ENCODE results near the gene GRIK4. TPM values are rescaled to one million over a fixed set of nuclear protein-coding genes. Genes with fewer than 3 reads are reported as not detected.

The GRIK4 gene
- polyA plus RNA-seq, 1 donor, result 0.94 TPM

- Histone ChIP-seq H3K36me3 (ENCODE audit: control insufficient read depth, insufficient read depth, low read length) (no peaks in the 10 kb centered on the region), H3K27me3 (ENCODE audit: control insufficient read depth, insufficient read depth, low read length) (peaks cover 2% of the 10 kb centered on the region), H3K4me3 (ENCODE audit: low read length) (no peak overlapping the region), H3K9me3 (ENCODE audit: control insufficient read depth, low read depth, low read length) (no peaks in the 10 kb centered on the region), H3K27ac (ENCODE audit: low read length) (no peak overlapping the region), H3K4me1 (ENCODE audit: control insufficient read depth, insufficient read depth, low read length) (peaks cover 27% of the 10 kb centered on the region)
- no peak for DNase-seq
- 100% methylated on average over 1 of the region's 10 CpGs for WGBS (ENCODE audit: insufficient coverage, low lambda C conversion rate)
These were observed 395.2 kb downstream of the GRIK4 start for GRCh38 chr11:120906766-120907165.

- H3K9me3 ChIP-seq (ENCODE audit: control insufficient read depth, low read depth, low read length), result no peaks in the 10 kb centered on the region
- no peak for DNase-seq
- peaks cover 27% of the 10 kb centered on the region for H3K4me1 ChIP-seq (ENCODE audit: control insufficient read depth, insufficient read depth, low read length)
- H3K27me3 ChIP-seq (ENCODE audit: control insufficient read depth, insufficient read depth, low read length), result peaks cover 2% of the 10 kb centered on the region
- no peaks in the 10 kb centered on the region for H3K36me3 ChIP-seq (ENCODE audit: control insufficient read depth, insufficient read depth, low read length)
- WGBS (ENCODE audit: insufficient coverage, low lambda C conversion rate), result no CpG with 5 or more reads among the region's 1 CpG
- peak overlapping the region; percentile 80 for H3K27ac ChIP-seq (ENCODE audit: low read length)
- H3K4me3 ChIP-seq (ENCODE audit: low read length), result no peak overlapping the region
These were observed 396.4 kb downstream of the GRIK4 start for GRCh38 chr11:120907971-120908370.

- Histone ChIP-seq H3K27ac (ENCODE audit: low read length) (peak overlapping the region; percentile 80), H3K36me3 (ENCODE audit: control insufficient read depth, insufficient read depth, low read length) (no peaks in the 10 kb centered on the region), H3K4me3 (ENCODE audit: low read length) (no peak overlapping the region), H3K27me3 (ENCODE audit: control insufficient read depth, insufficient read depth, low read length) (peaks cover under 1% of the 10 kb centered on the region), H3K4me1 (ENCODE audit: control insufficient read depth, insufficient read depth, low read length) (peaks cover 27% of the 10 kb centered on the region), H3K9me3 (ENCODE audit: control insufficient read depth, low read depth, low read length) (no peaks in the 10 kb centered on the region)
- no CpG with 5 or more reads among the region's 9 CpGs for WGBS (ENCODE audit: insufficient coverage, low lambda C conversion rate)
- peak; percentile 72 to 80 for DNase-seq
These were observed 397.1 kb downstream of the GRIK4 start for GRCh38 chr11:120908461-120909181.

GRCh38 chr11:120909676-120910416 is 398.3 kb downstream of the GRIK4 start:
- Histone ChIP-seq H3K4me3 (ENCODE audit: low read length) (no peak overlapping the region), H3K36me3 (ENCODE audit: control insufficient read depth, insufficient read depth, low read length) (no peaks in the 10 kb centered on the region), H3K27me3 (ENCODE audit: control insufficient read depth, insufficient read depth, low read length) (no peaks in the 10 kb centered on the region), H3K9me3 (ENCODE audit: control insufficient read depth, low read depth, low read length) (no peaks in the 10 kb centered on the region), H3K27ac (ENCODE audit: low read length) (peak overlapping the region; percentile 80), H3K4me1 (ENCODE audit: control insufficient read depth, insufficient read depth, low read length) (peaks cover 27% of the 10 kb centered on the region)
- no CpG with 5 or more reads among the region's 5 CpGs for WGBS (ENCODE audit: insufficient coverage, low lambda C conversion rate)
- DNase-seq, result peak; percentile 59 to 75

GRCh38 chr11:120911943-120912342 is 400.4 kb downstream of the GRIK4 start:
- Histone ChIP-seq H3K4me3 (ENCODE audit: low read length) (no peak overlapping the region), H3K27ac (ENCODE audit: low read length) (no peak overlapping the region), H3K27me3 (ENCODE audit: control insufficient read depth, insufficient read depth, low read length) (no peaks in the 10 kb centered on the region), H3K36me3 (ENCODE audit: control insufficient read depth, insufficient read depth, low read length) (no peaks in the 10 kb centered on the region), H3K4me1 (ENCODE audit: control insufficient read depth, insufficient read depth, low read length) (peaks cover 27% of the 10 kb centered on the region), H3K9me3 (ENCODE audit: control insufficient read depth, low read depth, low read length) (no peaks in the 10 kb centered on the region)
- WGBS (ENCODE audit: insufficient coverage, low lambda C conversion rate), result no CpG with 5 or more reads among the region's 3 CpGs
- DNase-seq, result no peak

GRCh38 chr11:120912504-120912903 is 401.0 kb downstream of the GRIK4 start:
- H3K4me1 ChIP-seq (ENCODE audit: control insufficient read depth, insufficient read depth, low read length), result peaks cover 27% of the 10 kb centered on the region
- no peak overlapping the region for H3K27ac ChIP-seq (ENCODE audit: low read length)
- H3K36me3 ChIP-seq (ENCODE audit: control insufficient read depth, insufficient read depth, low read length), result no peaks in the 10 kb centered on the region
- no peaks in the 10 kb centered on the region for H3K27me3 ChIP-seq (ENCODE audit: control insufficient read depth, insufficient read depth, low read length)
- no peak overlapping the region for H3K4me3 ChIP-seq (ENCODE audit: low read length)
- no CpG with 5 or more reads among the region's 5 CpGs for WGBS (ENCODE audit: insufficient coverage, low lambda C conversion rate)
- H3K9me3 ChIP-seq (ENCODE audit: control insufficient read depth, low read depth, low read length), result no peaks in the 10 kb centered on the region
- peak; percentile 43 to 45 for DNase-seq

- Histone ChIP-seq H3K4me3 (ENCODE audit: low read length) (no peak overlapping the region), H3K27me3 (ENCODE audit: control insufficient read depth, insufficient read depth, low read length) (no peaks in the 10 kb centered on the region), H3K36me3 (ENCODE audit: control insufficient read depth, insufficient read depth, low read length) (no peaks in the 10 kb centered on the region), H3K4me1 (ENCODE audit: control insufficient read depth, insufficient read depth, low read length) (peaks cover 22% of the 10 kb centered on the region), H3K9me3 (ENCODE audit: control insufficient read depth, low read depth, low read length) (no peaks in the 10 kb centered on the region), H3K27ac (ENCODE audit: low read length) (no peak overlapping the region)
- WGBS (ENCODE audit: insufficient coverage, low lambda C conversion rate), result no CpG with 5 or more reads among the region's 2 CpGs
- no peak for DNase-seq
These were observed 401.4 kb downstream of the GRIK4 start for GRCh38 chr11:120912915-120913314.

GRCh38 chr11:120914021-120914420 is 402.5 kb downstream of the GRIK4 start:
- Histone ChIP-seq H3K27ac (ENCODE audit: low read length) (no peak overlapping the region), H3K36me3 (ENCODE audit: control insufficient read depth, insufficient read depth, low read length) (no peaks in the 10 kb centered on the region), H3K27me3 (ENCODE audit: control insufficient read depth, insufficient read depth, low read length) (no peaks in the 10 kb centered on the region), H3K4me1 (ENCODE audit: control insufficient read depth, insufficient read depth, low read length) (peaks cover 11% of the 10 kb centered on the region), H3K9me3 (ENCODE audit: control insufficient read depth, low read depth, low read length) (no peaks in the 10 kb centered on the region), H3K4me3 (ENCODE audit: low read length) (no peak overlapping the region)
- DNase-seq, result no peak
- WGBS (ENCODE audit: insufficient coverage, low lambda C conversion rate), result no CpG with 5 or more reads among the region's 5 CpGs

- peaks cover 6% of the 10 kb centered on the region for H3K4me1 ChIP-seq (ENCODE audit: control insufficient read depth, insufficient read depth, low read length)
- no peak overlapping the region for H3K4me3 ChIP-seq (ENCODE audit: low read length)
- H3K27me3 ChIP-seq (ENCODE audit: control insufficient read depth, insufficient read depth, low read length), result no peaks in the 10 kb centered on the region
- no peak overlapping the region for H3K27ac ChIP-seq (ENCODE audit: low read length)
- DNase-seq, result peak in 1 of 2 donors; percentile 28
- no peaks in the 10 kb centered on the region for H3K36me3 ChIP-seq (ENCODE audit: control insufficient read depth, insufficient read depth, low read length)
- no CpG with 5 or more reads among the region's 4 CpGs for WGBS (ENCODE audit: insufficient coverage, low lambda C conversion rate)
- no peaks in the 10 kb centered on the region for H3K9me3 ChIP-seq (ENCODE audit: control insufficient read depth, low read depth, low read length)
These were observed 403.1 kb downstream of the GRIK4 start for GRCh38 chr11:120914601-120915000.

- H3K9me3 ChIP-seq (ENCODE audit: control insufficient read depth, low read depth, low read length), result no peaks in the 10 kb centered on the region
- no peak for DNase-seq
- no peaks in the 10 kb centered on the region for H3K27me3 ChIP-seq (ENCODE audit: control insufficient read depth, insufficient read depth, low read length)
- no peak overlapping the region for H3K4me3 ChIP-seq (ENCODE audit: low read length)
- WGBS (ENCODE audit: insufficient coverage, low lambda C conversion rate), result no CpG with 5 or more reads among the region's 6 CpGs
- no peaks in the 10 kb centered on the region for H3K36me3 ChIP-seq (ENCODE audit: control insufficient read depth, insufficient read depth, low read length)
- no peaks in the 10 kb centered on the region for H3K4me1 ChIP-seq (ENCODE audit: control insufficient read depth, insufficient read depth, low read length)
- H3K27ac ChIP-seq (ENCODE audit: low read length), result no peak overlapping the region
These were observed 406.2 kb downstream of the GRIK4 start for GRCh38 chr11:120917559-120918239.
